T-helper 9 cell (primary cell): Measurements from ENCODE around the gene CLINT1.
"Not testable (repeated sequence)": the region's sequence is repeated elsewhere in the genome, so short reads cannot be mapped to it uniquely, and the experiment has no call there.

Experiments used
- DNase-seq: peaks from one replicate; pipeline ENCODE4 v3.0.0-alpha.2; 2020

The CLINT1 gene

GRCh38 chr5:157862183-157862851 is 3.4 kb upstream of the CLINT1 start:
- no peak for DNase-seq

- no peak for DNase-seq
Measured at GRCh38 chr5:157860898-157861890, 2.2 kb upstream of the CLINT1 start.

GRCh38 chr5:157859227-157859575 is 256 bp upstream of the CLINT1 start:
- no peak for DNase-seq

DNA sequence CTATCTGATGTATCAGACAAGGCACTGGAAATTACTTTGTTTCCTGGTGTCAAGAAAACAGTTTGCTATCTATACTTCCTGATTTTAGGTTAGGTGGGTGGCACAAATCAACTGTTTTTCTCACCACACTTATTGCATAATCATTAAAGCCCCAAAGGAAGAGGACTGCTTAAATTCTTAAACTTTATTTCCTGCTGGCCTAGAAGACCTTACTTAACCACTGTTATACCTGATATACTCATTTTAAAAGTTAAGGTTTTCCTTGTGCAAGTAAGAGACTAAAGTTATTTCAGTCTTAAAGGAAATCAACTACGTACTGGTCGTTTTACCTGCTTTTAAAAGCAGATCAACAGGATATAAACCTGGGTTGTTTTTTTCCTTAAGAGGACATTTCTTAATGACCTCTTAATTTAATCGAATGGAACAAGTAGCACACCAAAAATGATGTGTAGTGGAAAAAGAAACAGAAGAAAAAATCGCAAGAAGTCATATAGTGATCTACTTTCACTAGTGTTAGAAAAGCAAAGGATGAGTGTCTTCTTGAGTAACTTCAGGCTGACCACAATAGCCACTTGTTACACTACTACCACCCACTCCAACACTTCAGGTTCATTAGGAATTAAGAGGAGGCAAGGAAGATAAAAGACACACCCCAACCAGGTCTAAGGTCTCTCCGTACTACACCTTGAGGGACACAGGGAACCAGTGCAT is 974 bp downstream of the CLINT1 start:
- DNase-seq = no peak

- DNase-seq = no peak
Measured at GRCh38 chr5:157855404-157855994, 3.4 kb downstream of the CLINT1 start.

DNA sequence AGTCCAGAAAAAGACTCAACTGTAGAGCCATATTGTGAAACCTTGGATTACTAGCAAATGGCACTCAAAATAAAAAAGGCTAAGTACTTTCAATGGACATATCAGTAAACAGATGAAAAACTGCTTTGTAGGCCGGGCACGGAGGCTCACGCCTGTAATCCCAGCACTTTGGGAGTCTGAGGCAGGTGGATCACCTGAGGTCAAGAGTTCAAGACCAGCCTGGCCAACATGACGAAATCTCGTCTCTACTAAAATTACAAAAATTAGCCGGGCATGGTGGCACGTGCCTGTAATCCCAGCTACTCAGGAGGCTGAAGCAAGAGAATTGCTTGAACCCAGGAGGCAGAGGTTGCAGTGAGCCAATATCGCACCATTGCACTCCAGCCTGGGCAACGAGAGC is 5.6 kb downstream of the CLINT1 start:
- not testable (repeated sequence) for DNase-seq

GRCh38 chr5:157845914-157846598 is 12.9 kb downstream of the CLINT1 start:
- DNase-seq = no peak

DNA sequence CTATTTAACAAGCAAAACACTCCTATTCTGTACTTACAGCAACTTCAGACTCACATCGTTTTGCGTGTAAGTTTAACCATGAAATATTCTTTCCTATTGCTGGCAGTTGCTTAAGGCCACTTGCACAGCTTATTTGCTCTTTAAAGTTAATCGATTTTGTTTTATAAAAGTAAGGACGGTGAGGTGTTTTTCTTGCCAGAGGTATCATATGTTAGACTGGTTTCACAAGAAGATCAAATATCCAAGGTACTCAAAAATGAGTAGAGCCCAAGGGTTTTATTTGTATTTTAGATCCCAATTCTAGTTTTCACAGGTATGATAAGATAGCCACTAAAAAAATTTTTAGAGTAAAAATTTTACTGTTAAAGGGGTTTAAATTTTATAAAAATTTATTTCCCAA is 16.2 kb downstream of the CLINT1 start:
- no peak for DNase-seq

DNA sequence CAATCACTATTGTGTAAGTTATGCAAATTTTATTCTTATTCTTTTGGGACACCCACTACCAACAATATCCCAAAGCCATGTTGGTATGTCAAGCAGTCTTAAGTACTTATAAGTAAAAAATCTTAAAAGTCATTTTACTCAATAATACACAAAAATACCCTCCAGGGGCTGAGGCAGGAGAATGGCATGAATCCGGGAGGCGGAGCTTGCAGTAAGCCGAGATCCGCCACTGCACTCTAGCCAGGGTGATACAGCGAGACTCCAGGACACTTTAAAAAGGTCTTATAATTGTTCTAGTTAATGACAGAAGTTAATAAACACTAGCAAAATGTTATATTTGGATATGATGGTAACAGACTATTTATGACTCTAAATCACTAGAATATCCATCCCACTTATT is 16.8 kb downstream of the CLINT1 start:
- no peak for DNase-seq

- DNase-seq = no peak
Measured at GRCh38 chr5:157839157-157839795, 19.7 kb downstream of the CLINT1 start.

DNA sequence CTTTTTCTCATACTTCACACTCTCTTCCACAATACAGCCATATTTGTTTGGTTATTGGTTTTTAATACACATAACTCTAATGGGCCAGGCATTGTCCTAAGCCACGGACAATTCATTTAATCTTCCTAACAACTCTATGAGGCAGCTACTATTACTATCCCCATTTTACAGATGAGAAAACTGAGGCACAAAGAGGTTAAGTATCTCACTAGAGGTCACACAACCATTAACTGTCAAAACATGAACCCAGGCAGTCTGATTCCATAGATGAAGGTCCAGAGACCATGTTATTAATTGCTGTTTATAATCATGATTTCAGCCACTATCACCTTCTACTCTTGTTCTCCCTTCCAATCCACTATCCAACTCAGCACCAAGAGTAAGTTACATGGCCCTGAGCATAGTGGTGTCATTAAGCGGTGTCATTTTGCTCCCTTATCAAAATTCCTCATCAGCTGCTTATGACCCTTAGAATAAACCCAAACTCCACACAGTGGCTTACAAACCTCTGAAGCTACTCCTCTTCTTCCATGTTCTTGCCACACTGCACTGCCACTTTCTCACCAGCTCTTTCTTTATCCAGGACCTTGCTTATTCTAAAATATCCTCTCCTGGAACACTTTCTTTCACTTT is 22.7 kb downstream of the CLINT1 start:
- DNase-seq = no peak

GRCh38 chr5:157835041-157835440 is 23.9 kb downstream of the CLINT1 start:
- DNase-seq = no peak

GRCh38 chr5:157828944-157829639 is 29.9 kb downstream of the CLINT1 start:
- DNase-seq = no peak

GRCh38 chr5:157828105-157828943 is 30.6 kb downstream of the CLINT1 start:
- DNase-seq = no peak

GRCh38 chr5:157827423-157827822 is 31.5 kb downstream of the CLINT1 start:
- no peak for DNase-seq

GRCh38 chr5:157823655-157824054 is 35.3 kb downstream of the CLINT1 start:
- no peak for DNase-seq

GRCh38 chr5:157821822-157822622 is 36.9 kb downstream of the CLINT1 start:
- no peak for DNase-seq

DNA sequence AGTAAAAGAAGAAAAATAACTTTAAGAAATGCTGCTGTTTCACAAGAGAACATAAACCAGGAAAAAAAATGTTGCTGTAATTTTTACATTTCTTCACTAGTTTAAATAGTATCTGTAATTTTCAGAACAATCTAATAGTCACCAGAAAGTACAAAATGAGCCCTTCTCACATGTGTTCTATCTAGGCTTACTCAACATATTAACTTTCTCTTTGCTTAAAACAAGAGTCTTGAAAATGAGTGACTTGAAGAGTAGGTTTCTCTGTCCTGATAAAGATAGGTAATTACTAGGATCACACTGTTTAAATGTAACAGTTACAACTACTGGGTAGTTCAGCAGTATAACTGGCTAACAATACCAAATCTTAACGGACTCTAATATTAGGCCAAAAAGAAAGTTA is 37.5 kb downstream of the CLINT1 start:
- no peak for DNase-seq
